Measurements from ENCODE around the gene FXN.
"Not testable (repeated sequence)": the region's sequence is repeated elsewhere in the genome, so short reads cannot be mapped to it uniquely, and the experiment has no call there.

FXN gene

DNA sequence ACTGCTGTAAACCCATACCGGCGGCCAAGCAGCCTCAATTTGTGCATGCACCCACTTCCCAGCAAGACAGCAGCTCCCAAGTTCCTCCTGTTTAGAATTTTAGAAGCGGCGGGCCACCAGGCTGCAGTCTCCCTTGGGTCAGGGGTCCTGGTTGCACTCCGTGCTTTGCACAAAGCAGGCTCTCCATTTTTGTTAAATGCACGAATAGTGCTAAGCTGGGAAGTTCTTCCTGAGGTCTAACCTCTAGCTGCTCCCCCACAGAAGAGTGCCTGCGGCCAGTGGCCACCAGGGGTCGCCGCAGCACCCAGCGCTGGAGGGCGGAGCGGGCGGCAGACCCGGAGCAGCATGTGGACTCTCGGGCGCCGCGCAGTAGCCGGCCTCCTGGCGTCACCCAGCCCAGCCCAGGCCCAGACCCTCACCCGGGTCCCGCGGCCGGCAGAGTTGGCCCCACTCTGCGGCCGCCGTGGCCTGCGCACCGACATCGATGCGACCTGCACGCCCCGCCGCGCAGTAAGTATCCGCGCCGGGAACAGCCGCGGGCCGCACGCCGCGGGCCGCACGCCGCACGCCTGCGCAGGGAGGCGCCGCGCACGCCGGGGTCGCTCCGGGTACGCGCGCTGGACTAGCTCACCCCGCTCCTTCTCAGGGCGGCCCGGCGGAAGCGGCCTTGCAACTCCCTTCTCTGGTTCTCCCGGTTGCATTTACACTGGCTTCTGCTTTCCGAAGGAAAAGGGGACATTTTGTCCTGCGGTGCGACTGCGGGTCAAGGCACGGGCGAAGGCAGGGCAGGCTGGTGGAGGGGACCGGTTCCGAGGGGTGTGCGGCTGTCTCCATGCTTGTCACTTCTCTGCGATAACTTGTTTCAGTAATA is at the start of gene FXN:
Gene FXN, plus strand, starts transcription at position 315 of the 871 bp plus-strand sequence. Its CDS starts 31 bp downstream, at position 346.
- DNase-seq, result peak; percentile 60

DNA sequence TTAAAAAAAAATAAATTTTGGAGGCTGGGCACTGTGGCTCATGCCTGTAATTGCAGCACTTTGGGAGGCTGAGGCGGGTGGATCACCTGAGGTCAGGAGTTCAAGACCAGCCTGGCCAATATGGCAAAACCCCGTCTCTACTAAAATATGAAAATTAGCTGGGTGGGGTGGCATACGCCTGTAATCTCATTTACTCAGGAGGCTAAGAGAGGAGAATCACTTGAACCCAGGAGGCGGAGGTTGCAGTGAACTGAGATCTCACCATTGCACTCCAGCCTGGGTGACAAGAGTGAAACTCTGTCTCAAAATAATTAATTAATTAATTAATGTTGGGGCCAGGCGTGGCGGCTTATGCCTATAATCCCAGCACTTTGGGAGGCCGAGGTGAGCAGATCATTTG is 48.6 kb upstream of the FXN start:
- DNase-seq, result not testable (repeated sequence)

DNA sequence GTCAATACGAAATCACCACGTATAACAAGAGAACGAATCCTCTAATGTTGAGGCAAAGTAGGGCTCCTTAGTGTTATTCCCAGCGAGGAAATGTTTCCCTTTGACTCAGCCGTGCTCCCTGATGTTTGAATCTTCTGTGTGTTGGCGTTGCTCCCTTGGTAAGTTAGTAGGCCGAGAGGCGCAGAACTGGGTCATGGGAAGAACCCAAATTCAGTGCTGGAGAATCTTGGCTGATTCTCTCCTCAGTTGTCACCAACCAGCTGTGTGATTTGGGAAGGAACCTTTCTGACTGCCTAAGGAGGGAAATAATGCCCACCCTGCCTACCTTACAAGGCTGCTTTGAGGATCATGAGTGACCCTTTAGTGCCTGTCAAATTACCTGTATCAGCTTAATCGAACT is 44.1 kb upstream of the FXN start:
- DNase-seq, result no peak

DNA sequence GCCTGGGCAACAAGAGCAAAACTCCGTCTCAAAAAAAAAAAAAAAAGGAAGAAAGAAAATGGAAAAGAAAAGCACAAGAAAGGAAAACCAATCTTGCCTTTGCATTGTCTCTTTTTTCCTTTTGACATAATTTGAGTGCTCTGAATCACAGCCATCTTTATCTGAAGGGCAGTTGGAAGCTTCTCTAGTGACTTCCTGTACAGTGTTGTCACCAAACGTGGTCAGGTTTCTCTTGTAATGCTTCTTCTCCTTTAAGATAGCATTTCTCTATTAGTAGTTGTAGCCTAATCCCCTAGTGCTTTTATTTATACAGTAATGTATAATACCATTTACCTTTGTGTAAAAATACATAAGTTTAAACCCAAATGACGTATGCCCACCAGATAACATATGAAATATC is 39.8 kb upstream of the FXN start:
- no peak for DNase-seq

DNA sequence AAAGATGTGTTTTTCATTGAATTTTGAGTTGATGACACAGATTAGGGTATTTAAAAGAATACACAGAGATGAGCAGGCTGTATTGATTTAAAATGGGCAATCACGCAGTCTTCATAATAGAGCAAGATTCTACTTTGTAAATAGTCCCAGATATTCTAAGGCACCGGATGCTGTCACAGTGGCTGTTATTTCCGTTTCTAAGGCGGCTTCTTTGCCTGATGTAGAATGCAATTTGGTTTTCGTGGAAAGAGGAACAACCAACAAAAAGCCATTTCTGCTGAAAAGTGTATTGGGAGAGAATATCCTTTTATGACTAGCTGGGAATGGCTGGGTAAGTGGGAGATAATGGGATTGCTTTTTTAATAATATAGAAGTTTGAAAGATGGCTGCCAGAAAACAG is 39.1 kb upstream of the FXN start:
- DNase-seq, result no peak

DNA sequence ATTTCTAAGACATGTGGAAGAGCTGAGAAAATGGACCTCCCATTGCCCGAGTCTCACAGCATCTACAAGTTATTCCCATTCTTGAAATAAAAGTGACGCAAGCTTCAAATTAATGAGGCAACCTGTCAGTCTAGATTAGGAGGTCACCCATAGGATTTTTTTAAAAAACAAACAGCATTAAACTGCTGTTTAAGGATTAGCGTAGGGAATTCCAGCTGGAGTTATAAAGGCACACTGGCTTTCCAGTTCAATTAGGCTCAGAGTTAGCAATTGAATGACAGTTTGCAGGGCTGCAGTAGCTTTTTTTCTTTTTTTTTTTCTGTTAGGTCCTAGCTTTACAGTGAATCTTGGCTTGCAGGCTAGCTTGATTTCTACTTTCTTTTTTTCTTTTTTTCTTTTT is 37.9 kb upstream of the FXN start:
- no peak for DNase-seq

DNA sequence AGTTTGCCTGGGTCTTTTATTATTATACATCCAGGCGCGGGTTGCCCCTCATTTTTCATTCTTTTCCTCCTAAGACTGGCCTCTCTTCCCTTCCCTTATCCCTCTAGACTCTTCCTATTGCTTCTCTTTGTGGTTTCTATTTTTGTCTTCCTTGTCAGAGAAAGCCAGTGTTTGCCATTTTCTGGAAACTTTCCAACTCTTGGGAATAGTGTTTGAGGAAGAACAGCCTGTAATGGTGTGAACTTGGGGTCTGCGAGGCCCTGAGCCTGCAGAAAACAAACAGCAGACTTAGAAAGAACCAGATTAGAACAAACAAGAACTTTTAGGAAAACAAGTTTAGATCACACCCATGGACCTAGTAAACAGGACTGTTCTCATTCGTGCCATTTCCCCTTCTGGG is 37.2 kb upstream of the FXN start:
- DNase-seq, result no peak

DNA sequence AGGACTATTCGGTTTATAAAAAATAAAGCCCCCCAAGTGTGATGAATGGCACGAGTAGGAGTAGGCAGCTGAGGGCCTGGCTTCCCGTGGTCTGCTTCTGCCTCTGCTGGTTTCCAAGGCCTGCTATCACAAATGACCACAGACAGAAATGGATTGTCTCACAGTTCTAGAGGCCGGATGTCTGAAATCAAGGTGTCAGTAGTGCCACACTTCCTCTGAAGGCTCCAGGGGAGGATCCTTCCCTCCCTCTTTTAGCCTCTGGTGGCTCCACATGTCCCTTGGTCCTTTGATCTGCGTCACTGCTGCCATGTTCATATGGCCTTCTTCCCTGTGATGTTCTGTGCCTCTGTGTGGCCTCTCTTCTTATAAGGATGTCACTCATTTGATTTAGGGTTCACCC is 36.7 kb upstream of the FXN start:
- DNase-seq, result no peak

DNA sequence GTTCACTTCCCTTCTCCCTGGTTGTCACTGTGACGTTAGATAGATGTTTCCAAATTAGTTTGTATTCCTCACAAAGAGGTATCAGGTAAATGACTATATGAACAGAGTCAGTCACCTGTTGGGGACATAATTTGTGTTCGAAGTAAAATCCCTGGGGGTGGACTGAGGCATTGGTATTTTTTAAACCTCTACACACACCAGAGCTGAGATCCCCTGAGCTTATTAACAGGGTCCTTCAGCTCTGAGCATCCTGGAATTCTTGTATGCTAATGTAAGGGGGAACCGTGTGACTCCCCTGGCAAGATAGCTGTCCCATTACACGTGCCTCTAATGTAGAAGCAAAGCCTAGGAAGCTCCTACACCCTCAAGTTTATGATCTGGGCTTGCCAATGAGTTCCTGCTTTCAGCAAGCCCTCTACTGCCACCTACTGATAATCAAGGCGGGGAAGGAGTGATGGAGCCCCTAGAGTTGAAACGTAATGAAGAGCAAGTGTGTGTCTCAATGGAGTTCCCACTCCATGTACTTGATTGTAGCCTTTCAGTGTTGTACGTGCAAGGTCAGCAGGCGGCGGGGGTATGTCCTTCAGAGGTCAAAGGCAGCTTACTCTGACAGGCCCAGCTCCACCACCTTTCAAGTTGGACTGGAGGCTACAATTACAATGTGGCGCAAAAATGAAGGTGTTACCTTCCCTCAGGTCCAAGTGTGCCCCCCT is 36.0 kb upstream of the FXN start:
- peak; percentile 54 for DNase-seq

DNA sequence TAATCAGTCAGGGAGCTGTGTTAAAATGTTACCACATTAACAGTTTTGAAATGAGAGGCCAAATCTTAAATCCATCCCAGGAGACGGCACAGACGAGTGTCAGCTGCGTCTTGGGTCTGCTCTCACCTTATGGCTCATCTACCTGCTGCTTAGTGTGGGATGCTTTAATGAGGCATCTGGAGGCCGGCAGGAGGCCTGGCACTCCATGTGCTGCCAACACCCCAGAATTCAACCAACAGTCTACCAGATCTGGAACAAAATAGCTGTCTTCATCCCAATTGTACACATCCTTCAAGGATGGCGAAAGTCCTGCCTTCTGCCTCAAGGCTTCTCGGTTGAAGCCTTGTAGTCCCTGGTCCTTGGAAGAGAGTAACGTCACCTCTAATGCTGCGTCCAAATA is 33.6 kb upstream of the FXN start:
- DNase-seq, result no peak

DNA sequence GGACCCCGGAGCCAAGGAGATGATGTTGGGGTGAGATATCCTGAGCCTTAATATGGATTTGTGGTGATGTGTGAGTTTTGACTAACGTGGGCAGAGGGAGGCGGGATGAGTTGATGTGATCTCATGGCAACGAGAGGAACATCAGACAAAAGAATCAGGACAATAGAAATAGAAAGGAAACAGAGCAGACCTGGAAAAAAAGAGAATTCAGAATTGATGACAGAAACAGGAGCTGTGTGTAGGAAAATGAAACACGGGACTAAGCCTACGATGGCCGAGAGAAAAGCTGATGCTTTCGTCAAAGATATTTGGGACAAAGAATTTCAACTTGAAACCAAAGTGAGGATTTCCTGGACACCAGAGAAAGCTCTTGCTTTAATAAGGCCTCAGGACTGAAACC is 32.5 kb upstream of the FXN start:
- DNase-seq, result no peak

DNA sequence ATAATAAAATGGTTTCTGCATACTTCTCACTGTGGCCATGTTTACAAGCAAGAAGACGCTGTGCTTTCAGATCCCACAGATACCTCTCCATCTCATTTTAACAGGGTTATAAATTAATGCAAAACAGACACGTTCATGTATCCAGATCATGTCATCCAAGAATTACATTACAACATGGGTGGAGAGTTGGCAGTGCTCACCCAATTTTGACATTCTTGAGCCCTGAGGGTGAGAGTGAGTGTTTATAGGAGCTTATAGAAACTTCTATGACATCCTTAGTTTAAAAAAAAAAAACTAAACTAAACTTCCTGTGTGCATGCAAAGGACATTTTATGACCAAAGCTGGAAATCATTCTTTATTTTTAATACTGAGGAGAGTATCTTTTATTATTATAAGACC is 30.7 kb upstream of the FXN start:
- no peak for DNase-seq

DNA sequence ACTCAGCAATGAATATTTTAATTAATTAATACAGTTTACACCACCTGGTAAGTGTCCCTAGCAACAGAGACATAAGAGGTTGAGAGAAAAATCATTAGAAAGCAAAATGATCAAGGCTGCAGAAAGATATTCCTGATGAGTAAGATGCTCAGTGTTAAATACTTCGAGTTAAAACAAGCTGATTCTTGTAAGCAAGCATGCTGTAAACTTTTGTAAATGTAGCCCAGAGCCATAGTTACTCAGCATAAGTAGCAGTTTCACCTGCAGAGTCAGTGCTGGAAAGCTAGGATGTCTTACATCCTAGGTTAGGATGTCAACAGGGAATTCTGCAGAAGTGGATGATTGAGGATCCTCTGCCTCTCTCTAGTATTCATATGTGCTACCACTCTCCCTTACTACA is 25.8 kb upstream of the FXN start:
- DNase-seq, result no peak

DNA sequence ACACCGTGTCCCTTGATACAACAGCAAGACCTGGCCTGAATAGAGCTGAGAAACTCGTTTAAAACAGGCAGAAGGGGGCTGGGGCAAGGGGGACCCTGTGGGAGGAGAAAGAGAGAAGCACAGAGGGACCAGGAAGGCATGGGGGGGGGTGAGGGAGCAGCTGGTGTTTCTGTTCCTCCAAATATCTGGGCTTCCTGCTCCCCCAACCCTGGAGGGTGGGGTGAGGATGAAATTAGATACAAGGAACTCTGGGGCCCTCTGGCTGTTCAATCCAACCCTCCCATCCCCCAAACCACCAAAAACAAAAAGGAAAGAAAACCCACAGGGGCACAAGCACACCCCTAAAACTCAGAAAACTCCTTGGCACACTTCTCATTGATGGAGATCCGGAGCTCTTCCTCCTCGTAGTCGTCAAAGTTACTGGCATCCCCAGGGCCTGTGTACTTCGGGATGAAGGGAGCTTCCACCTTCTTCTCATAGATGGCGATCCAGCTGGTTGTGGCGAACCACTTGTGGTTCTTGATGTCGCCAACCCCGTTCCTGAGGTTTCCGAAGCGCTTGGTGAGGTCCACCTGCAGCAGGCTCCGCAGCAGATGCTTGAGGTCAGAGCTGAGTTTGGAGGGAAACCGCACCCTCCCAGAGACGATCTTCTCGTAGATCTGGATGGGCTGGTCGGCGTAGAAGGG is 22.7 kb upstream of the FXN start:
- no peak for DNase-seq

DNA sequence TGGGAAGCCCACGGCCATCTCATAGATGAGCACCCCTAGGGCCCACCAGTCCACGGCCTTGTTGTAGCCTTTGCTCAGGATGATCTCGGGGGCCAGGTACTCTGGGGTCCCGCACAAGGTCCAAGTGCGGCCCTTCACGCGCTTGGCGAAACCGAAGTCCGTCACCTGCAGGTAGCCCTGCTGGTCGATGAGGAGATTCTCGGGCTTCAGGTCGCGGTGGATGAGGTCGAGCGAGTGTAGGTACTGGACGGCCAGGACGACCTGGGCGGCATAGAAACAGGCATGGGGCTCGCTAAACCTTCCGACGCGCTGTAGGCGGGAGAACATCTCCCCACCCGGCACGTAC is 22.2 kb upstream of the FXN start:
- no peak for DNase-seq

DNA sequence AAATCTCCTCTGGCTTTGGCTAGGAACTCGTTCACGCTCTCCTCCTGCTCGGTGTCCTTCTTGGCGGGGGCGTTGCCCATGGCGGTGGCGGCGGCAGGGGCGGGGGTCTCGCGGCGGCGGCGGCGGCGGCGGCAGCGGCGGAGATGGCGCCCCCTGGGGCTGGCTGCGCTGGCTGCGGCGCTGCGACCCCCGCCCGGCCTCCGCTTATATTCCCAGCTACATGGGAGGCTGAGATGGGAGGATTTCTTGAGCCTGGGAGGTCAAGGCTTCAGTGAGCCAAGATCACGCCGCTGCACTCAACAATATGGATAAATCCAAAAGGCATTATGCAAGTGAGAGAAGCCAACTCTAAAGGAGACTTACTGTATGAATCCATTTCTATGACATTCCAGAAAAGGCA is 21.5 kb upstream of the FXN start, which contains the start of gene PRKACG:
Gene PRKACG, minus strand, starts transcription at position 101 of the 400 bp plus-strand sequence. Its CDS starts 21 bp downstream, at position 80.
- no peak for DNase-seq

DNA sequence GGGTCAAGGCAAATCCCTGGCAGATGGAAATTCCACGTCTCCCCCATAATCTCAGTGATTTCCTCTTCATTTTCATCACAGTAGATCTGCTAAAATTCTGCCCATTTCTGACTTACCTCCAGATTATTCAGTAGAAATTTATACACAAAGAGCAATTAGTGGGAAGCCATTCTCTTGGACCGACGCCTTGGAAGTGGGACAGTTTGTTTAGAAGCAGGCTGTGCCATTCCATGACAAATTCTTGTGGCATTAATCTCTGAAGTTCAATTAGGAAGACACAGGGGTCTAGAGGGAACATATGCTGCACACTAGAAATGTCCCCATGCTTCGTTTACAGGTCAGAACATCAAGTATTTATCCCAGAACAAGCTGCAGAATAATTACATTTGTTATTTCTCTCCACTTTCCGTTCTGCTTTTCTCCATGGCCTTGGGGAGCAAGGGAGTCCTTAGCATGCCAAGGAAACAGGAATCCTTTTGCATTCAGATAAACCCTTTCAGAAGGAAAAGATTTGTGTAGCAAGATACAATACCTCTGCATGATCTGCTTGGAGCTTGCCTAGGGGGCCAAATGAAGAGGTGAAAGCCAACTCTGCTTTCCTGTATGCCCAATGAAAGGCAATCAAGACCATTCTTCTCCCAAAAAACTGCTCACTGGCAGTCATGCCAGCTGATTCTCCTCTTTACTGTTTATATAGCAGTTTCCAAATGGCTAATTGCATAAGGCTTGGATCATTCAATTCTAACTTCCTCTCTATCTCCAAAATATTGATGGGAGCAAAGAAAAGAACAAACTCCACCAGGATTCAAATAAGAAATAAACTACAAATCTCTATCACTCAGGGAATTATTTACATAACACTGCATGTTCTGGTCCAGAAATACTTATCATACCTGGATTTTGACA is 19.1 kb upstream of the FXN start:
- DNase-seq, result no peak

DNA sequence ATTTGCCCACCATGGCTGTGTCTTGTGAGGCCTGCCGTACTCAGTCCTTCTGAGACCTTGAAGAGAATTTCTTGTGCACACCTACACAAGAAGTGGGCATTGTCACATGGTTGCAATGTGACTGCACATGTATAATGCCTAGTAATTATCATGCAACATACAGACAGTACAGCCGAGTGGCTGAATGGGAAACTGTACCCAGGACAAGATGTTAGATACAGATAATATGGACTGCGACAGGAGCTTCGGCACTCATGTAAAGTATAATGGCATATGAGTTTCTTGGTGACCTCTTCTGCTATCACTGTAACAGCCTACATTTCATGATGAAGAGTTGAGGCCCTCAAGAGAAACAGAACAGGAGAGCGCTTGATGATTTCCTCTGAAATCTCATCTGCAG is 16.8 kb upstream of the FXN start:
- DNase-seq, result no peak

DNA sequence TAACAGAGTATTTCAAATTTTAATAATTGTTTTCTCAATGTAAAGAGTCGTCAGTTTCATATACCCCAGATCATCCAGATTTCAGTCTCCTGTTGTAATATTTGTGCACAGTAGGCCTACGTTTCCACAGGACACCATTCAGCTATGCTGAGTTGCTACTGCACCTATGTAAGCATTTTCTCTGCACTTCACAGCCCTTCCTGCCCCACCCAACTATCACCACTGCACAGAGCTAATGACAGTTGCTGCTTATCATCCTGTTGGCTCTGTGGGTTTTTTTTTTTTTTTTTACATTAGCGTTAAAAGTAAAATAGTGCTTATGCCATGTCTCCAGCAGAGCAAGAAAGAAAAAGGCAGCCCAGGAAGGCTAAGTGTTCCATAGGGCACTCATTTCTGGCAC is 15.7 kb upstream of the FXN start:
- no peak for DNase-seq

DNA sequence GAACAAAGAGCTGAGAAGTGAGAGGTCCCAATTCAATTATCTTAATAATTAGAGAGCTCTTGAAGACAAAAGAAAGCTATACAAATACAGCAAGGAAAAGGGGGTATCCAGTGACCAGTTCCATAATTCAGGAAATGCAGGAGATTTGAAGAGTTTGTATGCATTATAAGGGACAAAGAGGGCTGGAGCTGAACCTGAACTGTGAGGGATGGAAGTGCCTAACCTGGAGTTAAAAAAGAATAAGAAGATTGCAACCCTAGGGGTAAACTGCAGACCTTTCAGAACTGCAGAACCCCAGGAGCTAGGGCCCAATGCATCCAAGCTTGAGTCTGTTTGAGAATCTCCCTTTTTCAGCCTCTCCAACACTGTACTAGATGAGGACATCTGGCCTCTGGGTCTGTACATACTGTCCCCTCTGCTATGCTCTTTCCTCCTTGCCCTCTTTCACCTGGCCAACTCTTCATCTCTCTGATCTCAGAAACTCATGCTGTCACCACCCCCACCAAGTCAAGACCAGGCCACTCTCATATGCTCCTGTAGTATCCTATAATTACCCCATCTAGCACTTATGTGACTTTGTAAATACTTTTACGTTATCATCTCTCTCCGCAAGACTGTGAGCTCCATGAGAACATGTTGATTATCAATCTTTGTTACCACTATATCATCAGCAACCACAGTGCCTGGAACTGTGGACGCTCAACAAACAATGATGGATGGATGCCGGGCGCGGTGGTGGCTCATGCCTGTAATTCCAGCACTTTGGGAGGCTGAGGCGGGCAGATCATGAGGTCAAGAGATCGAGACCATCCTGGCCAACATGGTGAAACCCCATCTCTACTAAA is 15.0 kb upstream of the FXN start:
- no peak for DNase-seq

DNA sequence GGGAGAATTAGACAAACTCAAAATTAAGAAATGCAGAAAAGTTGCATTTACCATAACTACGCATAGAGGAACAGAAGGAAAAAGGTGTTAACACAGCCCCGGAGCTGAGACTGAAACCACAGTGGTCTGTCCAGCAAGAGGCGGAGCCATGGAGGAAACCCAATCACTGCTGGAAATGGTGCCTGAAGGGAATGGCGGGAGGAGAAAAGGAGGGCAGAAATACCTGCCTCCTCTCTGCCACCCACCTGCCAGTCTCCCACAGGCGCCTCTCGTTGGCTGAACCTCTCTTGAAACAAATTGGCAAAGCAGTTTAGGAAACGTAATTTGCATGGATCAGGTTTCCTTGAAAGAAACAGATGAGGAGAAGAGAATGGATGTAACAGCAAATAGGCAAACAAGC is 11.9 kb upstream of the FXN start:
- DNase-seq, result peak; percentile 83
